ENCODE results near the gene ATP8A2. TPM values are rescaled to one million over a fixed set of nuclear protein-coding genes. Genes with fewer than 3 reads are reported as not detected.

The ATP8A2 gene
- polyA plus RNA-seq, 3 donors, result not detected

GRCh38 chr13:26042785-26043184 is 671.0 kb downstream of the ATP8A2 start:
- no peak overlapping the region for H3K9ac ChIP-seq (ENCODE audit: insufficient read depth, low read length, poor library complexity, severe bottlenecking)
- peaks cover 0 to 8% of the 10 kb centered on the region in 2 donors for H3K27me3 ChIP-seq (ENCODE audit: control insufficient read depth in 2 of 2, insufficient read depth in 2 of 2, low read length in 2 of 2)
- no peaks in the 10 kb centered on the region for H3K4me1 Mint-ChIP-seq
- 100% methylated on average over 1 of the region's 1 CpG for WGBS (ENCODE audit: insufficient coverage)
- no peaks in the 10 kb centered on the region for H3K36me3 Mint-ChIP-seq
- no peak overlapping the region for H3K4me2 ChIP-seq (replicated peaks; ENCODE audit: extremely low read depth, low read length, poor library complexity, severe bottlenecking)
- no peak overlapping the region for H3K4me3 Mint-ChIP-seq
- no peak for TF ChIP-seq CTCF (IDR thresholded peaks at IDR 0.05)
- H3K9me3 Mint-ChIP-seq, result peaks cover 0 to 2% (median 0%) of the 10 kb centered on the region in 7 donors
- H3K9me3 ChIP-seq (replicated peaks in 1 of 2; ENCODE audit: control insufficient read depth in 1 of 2, insufficient read depth in 1 of 2, low read length in 2 of 2), result no peaks in the 10 kb centered on the region
- no peak overlapping the region for H2AFZ ChIP-seq (ENCODE audit: insufficient read depth, low read depth, low read length, poor library complexity, severe bottlenecking)
- peaks cover 2 to 11% (median 2%) of the 10 kb centered on the region in 3 donors for H3K27me3 Mint-ChIP-seq (ENCODE audit: low read depth in 3 of 3)
- no peak for DNase-seq
- no peak overlapping the region for H3K4me3 ChIP-seq (replicated peaks in 1 of 3; ENCODE audit: low read depth in 2 of 3, low read length in 3 of 3)
- no peaks in the 10 kb centered on the region for H4K20me1 ChIP-seq (ENCODE audit: insufficient read depth, low read length)
- no peak overlapping the region for H3K27ac Mint-ChIP-seq
- intact Hi-C loops (cut with micrococcal nuclease), result no loop called here
- no peaks in the 10 kb centered on the region for H3K79me2 ChIP-seq (ENCODE audit: insufficient read depth, low read length)
- no peak overlapping the region for H3K27ac ChIP-seq (ENCODE audit: low read depth in 1 of 2, low read length in 2 of 2)
- H3K4me1 ChIP-seq (ENCODE audit: control insufficient read depth in 1 of 2, insufficient read depth in 2 of 2, low read length in 2 of 2), result no peaks in the 10 kb centered on the region
- no peaks in the 10 kb centered on the region for H3K36me3 ChIP-seq (replicated peaks in 1 of 2; ENCODE audit: control insufficient read depth in 1 of 2, insufficient read depth in 2 of 2, low read length in 2 of 2)

GRCh38 chr13:26045142-26045541 is 673.4 kb downstream of the ATP8A2 start:
- H3K27me3 Mint-ChIP-seq (ENCODE audit: low read depth in 3 of 3), result peaks cover 16 to 31% (median 18%) of the 10 kb centered on the region in 3 donors
- DNase-seq, result no peak
- no peaks in the 10 kb centered on the region for H4K20me1 ChIP-seq (ENCODE audit: insufficient read depth, low read length)
- H3K9me3 ChIP-seq (replicated peaks in 1 of 2; ENCODE audit: control insufficient read depth in 1 of 2, insufficient read depth in 1 of 2, low read length in 2 of 2), result peaks cover 0 to 4% of the 10 kb centered on the region in 2 donors
- no peaks in the 10 kb centered on the region for H3K36me3 Mint-ChIP-seq
- H3K27me3 ChIP-seq (ENCODE audit: control insufficient read depth in 2 of 2, insufficient read depth in 2 of 2, low read length in 2 of 2), result peaks cover 19 to 32% of the 10 kb centered on the region in 2 donors
- H3K27ac Mint-ChIP-seq, result no peak overlapping the region
- intact Hi-C loops (cut with micrococcal nuclease), result no loop called here
- no peak overlapping the region for H3K4me3 Mint-ChIP-seq
- no peaks in the 10 kb centered on the region for H3K4me1 ChIP-seq (ENCODE audit: control insufficient read depth in 1 of 2, insufficient read depth in 2 of 2, low read length in 2 of 2)
- no peaks in the 10 kb centered on the region for H3K36me3 ChIP-seq (replicated peaks in 1 of 2; ENCODE audit: control insufficient read depth in 1 of 2, insufficient read depth in 2 of 2, low read length in 2 of 2)
- H3K79me2 ChIP-seq (ENCODE audit: insufficient read depth, low read length), result no peaks in the 10 kb centered on the region
- no peak overlapping the region for H2AFZ ChIP-seq (ENCODE audit: insufficient read depth, low read depth, low read length, poor library complexity, severe bottlenecking)
- no CpG with 5 or more reads among the region's 2 CpGs for WGBS (ENCODE audit: insufficient coverage)
- no peak for TF ChIP-seq CTCF (IDR thresholded peaks at IDR 0.05)
- H3K9me3 Mint-ChIP-seq, result peaks cover 0 to 2% (median 0%) of the 10 kb centered on the region in 7 donors
- no peak overlapping the region for H3K4me2 ChIP-seq (replicated peaks; ENCODE audit: extremely low read depth, low read length, poor library complexity, severe bottlenecking)
- no peak overlapping the region for H3K27ac ChIP-seq (ENCODE audit: low read depth in 1 of 2, low read length in 2 of 2)
- H3K4me3 ChIP-seq (replicated peaks in 1 of 3; ENCODE audit: low read depth in 2 of 3, low read length in 3 of 3), result no peak overlapping the region
- H3K9ac ChIP-seq (ENCODE audit: insufficient read depth, low read length, poor library complexity, severe bottlenecking), result no peak overlapping the region
- H3K4me1 Mint-ChIP-seq, result no peaks in the 10 kb centered on the region

All from CD14-positive monocyte (primary cell).